HepG2 (cell line): Measurements from ENCODE around the gene PKD2L1. TPM values are rescaled to one million over a fixed set of nuclear protein-coding genes. Genes with fewer than 3 reads are reported as not detected.

ENCODE experiments used
- ATAD3A ChIP-seq: sonication (generic); formaldehyde crosslinking; IDR thresholded peaks from 2 replicates; pipeline ENCODE4 v1.4.0; 2020; ENCODE audit warnings: missing genetic modification reagents
- ATM ChIP-seq: fragments of 450-650 bp; IDR thresholded peaks from 2 replicates; pipeline ENCODE4 v1.7.1; 2017; ENCODE audit warnings: mild to moderate bottlenecking, borderline replicate concordance
- CHD2 ChIP-seq: IDR thresholded peaks from 2 replicates; pipeline ENCODE4 v1.6.1; 2011; ENCODE audit warnings: low read depth, low read length, improper control_type of control experiment
- FOSL2 ChIP-seq: sonication (generic); formaldehyde crosslinking; IDR thresholded peaks from 2 replicates; pipeline ENCODE4 v1.4.0; 2020; ENCODE audit warnings: missing genetic modification reagents
- FOXA3 ChIP-seq: IDR thresholded peaks from 2 replicates; pipeline ENCODE4 v1.6.1; 2016; ENCODE audit warnings: missing genetic modification reagents, missing compliant biosample characterization
- HNF4A ChIP-seq: sonication (generic); formaldehyde crosslinking; IDR thresholded peaks from 2 replicates; pipeline ENCODE4 v1.4.0; 2020; ENCODE audit warnings: missing genetic modification reagents
- HNRNPUL1 ChIP-seq: fragments of 200-400 bp; formaldehyde crosslinking; IDR thresholded peaks from 2 replicates; pipeline ENCODE4 v1.6.1; 2017; ENCODE audit warnings: low read depth, mild to moderate bottlenecking, low read length, moderate library complexity
- MAFF ChIP-seq: IDR thresholded peaks from 2 replicates; pipeline ENCODE4 v1.6.1; 2011; ENCODE audit warnings: low read depth, low read length, improper control_type of control experiment
- MXD4 ChIP-seq: IDR thresholded peaks from 2 replicates; pipeline ENCODE4 v1.6.1; 2016; ENCODE audit warnings: mild to moderate bottlenecking, missing biosample characterization, missing genetic modification reagents
- RXRB ChIP-seq: IDR thresholded peaks from 2 replicates; pipeline ENCODE4 v1.6.1; 2016; ENCODE audit warnings: borderline replicate concordance, missing genetic modification reagents, missing compliant biosample characterization
- TARDBP ChIP-seq: sonication (generic); formaldehyde crosslinking; IDR thresholded peaks from 2 replicates; pipeline ENCODE4 v1.8.0; 2022; ENCODE audit warnings: mild to moderate bottlenecking, missing genetic modification reagents
- TMF1 ChIP-seq: sonication (generic); formaldehyde crosslinking; IDR thresholded peaks from 2 replicates; pipeline ENCODE4 v1.8.1; 2022; ENCODE audit warnings: low read depth, missing genetic modification reagents
- TRAFD1 ChIP-seq: sonication (generic); formaldehyde crosslinking; IDR thresholded peaks from 2 replicates; pipeline ENCODE4 v1.5.1; 2020; ENCODE audit warnings: missing genetic modification reagents, mild to moderate bottlenecking, borderline replicate concordance
- ZFX ChIP-seq: sonication (generic); formaldehyde crosslinking; IDR thresholded peaks from 2 replicates; pipeline ENCODE4 v1.4.0; 2020; ENCODE audit warnings: mild to moderate bottlenecking, low read depth, missing genetic modification reagents, moderate library complexity
- ZFY ChIP-seq: sonication (generic); formaldehyde crosslinking; IDR thresholded peaks from 2 replicates; pipeline ENCODE4 v1.4.0; 2020; ENCODE audit warnings: missing genetic modification reagents
- ZNF275 ChIP-seq: sonication (generic); formaldehyde crosslinking; IDR thresholded peaks from 2 replicates; pipeline ENCODE4 v1.8.0; 2022; ENCODE audit warnings: missing genetic modification reagents, mild to moderate bottlenecking, inconsistent platforms, borderline replicate concordance
- ZNF350 ChIP-seq: sonication (generic); formaldehyde crosslinking; IDR thresholded peaks from 2 replicates; pipeline ENCODE4 v1.4.0; 2020; ENCODE audit warnings: mild to moderate bottlenecking, low read depth, missing genetic modification reagents, borderline replicate concordance
- ZNF414 ChIP-seq: sonication (generic); formaldehyde crosslinking; IDR thresholded peaks from 2 replicates; pipeline ENCODE4 v1.5.0; 2020; ENCODE audit warnings: missing genetic modification reagents
- ZNF44 ChIP-seq: sonication (generic); formaldehyde crosslinking; IDR thresholded peaks from 2 replicates; pipeline ENCODE4 v1.5.1; 2020; ENCODE audit warnings: mild to moderate bottlenecking, missing genetic modification reagents
- ZNF543 ChIP-seq: sonication (generic); formaldehyde crosslinking; IDR thresholded peaks from 2 replicates; pipeline ENCODE4 v1.4.0; 2020; ENCODE audit warnings: mild to moderate bottlenecking, missing genetic modification reagents
- ZNF850 ChIP-seq: sonication (generic); formaldehyde crosslinking; conservative IDR thresholded peaks from 2 replicates; pipeline ENCODE4 v1.9.0; 2021; ENCODE audit warnings: mild to moderate bottlenecking, missing genetic modification reagents
- polyA plus RNA-seq, 8 experiments: library from polyadenylated mRNA; depleted of rRNA in 3 of 8; stranded (reverse) in 7 of 8; unstranded in 1 of 8; fragments of >200 nt; fragmentation: Illumina TruSeq in 4 of 8; extraction: Trizol in 4 of 8; gene quantifications; 2 replicates each; pipeline versions ENCODE4 v1.2.1 to v1.2.3, GENCODE V29; 2011 to 2016; ENCODE audit warnings: low read depth in 4 of 8, missing spikeins in 1 of 8, mixed read lengths in 1 of 8; ENCODE audit not compliant: insufficient read depth in 1 of 8
- total RNA-seq, 5 experiments: library from RNA; depleted of rRNA; stranded (reverse); fragments of >200 nt; fragmentation: Illumina TruSeq; extraction: Trizol; gene quantifications; 2 replicates each; pipeline ENCODE4 v1.2.3, GENCODE V29; 2016; ENCODE audit warnings: low read depth in 1 of 5
- TF ChIP-seq, protein P1 (sequence below): sonication (generic); IDR thresholded peaks from 2 replicates; pipeline ENCODE4 v1.6.1; 2016; ENCODE audit warnings: low read depth, borderline replicate concordance
- TF ChIP-seq, protein P2 (sequence below): IDR thresholded peaks from 2 replicates; pipeline ENCODE4 v1.6.1; 2012; ENCODE audit warnings: inconsistent platforms
- TF ChIP-seq, protein P3 (sequence below): sonication (generic); formaldehyde crosslinking; IDR thresholded peaks from 2 replicates; pipeline ENCODE4 v1.5.0; 2020; ENCODE audit warnings: missing genetic modification reagents

The PKD2L1 gene
- total and polyA plus RNA-seq, 2 of the 13 experiments (the other 11 are each of a cell fraction or from before 2014, with no cell fraction given), result 0.07 to 0.15 TPM

DNA sequence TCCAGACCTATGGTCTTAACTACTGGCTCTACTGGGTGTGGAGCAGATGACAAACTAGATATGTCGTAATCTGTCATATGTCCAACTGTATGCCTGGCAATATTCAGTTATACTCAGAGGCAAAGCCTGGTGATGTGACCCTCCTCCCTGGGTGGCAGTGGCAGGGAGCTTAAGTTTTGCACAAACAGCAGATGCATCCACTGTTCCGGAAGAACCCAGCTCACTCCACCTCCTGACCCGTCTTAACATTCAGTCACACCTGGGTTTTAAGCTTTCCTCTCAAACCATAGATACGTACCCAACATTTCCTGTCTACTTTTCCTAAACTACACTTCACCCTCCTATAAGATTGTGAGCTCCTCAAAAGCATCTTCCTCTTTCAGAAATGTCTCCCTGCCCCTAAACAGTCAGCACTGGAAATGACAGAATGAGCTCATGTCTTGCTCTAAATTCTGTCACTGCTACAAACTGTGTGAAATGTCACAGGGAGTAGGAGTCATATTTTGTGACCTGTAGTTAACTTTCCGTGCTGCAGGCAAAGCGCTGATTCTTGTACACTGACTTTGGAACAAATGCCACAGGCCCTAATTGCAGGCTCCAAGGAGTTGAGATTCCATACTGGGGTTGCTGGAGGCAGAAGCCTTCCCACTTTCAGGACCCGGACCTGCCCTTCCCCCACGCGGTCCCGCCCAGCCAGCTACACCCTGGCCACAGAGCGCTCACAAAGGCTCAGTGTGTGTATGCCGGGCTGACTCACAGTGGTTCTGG is 40.9 kb upstream of the PKD2L1 start (continued):
- TF ChIP-seq TMF1 (CRISPR knock-in tag) (no peak), ATAD3A (CRISPR knock-in tag) (no peak), ZNF350 (CRISPR knock-in tag) (peak; percentile 69), FOSL2 (CRISPR knock-in tag) (peak; percentile 92), ATM (no peak), HNRNPUL1 (no peak), TARDBP (CRISPR knock-in tag) (peak; percentile 57; the same call in 1 of the 2 replicates), CHD2 (peak; percentile 75; the same call in 1 of the 2 replicates), ZNF44 (CRISPR knock-in tag) (no peak), ZNF414 (CRISPR knock-in tag) (0 out of 2 replicates have a peak, but pooled peaks have one; percentile 47), TRAFD1 (CRISPR knock-in tag) (no peak), MXD4 (peak; percentile 41; the same call in 1 of the 2 replicates), RXRB (CRISPR knock-in tag) (peak; percentile 89), MAFF (0 out of 2 replicates have a peak, but pooled peaks have one; percentile 1), ZFY (peak; percentile 71), ZNF275 (CRISPR knock-in tag) (0 out of 2 replicates have a peak, but pooled peaks have one; percentile 17), FOXA3 (CRISPR knock-in tag) (peak; percentile 64), ZNF850 (CRISPR knock-in tag) (no peak), ZNF543 (no peak), ZFX (CRISPR knock-in tag) (peak; percentile 87), HNF4A (CRISPR knock-in tag) (peak; percentile 58)
- TF ChIP-seq, protein P1, sequence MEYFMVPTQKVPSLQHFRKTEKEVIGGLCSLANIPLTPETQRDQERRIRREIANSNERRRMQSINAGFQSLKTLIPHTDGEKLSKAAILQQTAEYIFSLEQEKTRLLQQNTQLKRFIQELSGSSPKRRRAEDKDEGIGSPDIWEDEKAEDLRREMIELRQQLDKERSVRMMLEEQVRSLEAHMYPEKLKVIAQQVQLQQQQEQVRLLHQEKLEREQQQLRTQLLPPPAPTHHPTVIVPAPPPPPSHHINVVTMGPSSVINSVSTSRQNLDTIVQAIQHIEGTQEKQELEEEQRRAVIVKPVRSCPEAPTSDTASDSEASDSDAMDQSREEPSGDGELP, result peak; percentile 32; the same call in 1 of the 2 replicates
- TF ChIP-seq, protein P2, sequence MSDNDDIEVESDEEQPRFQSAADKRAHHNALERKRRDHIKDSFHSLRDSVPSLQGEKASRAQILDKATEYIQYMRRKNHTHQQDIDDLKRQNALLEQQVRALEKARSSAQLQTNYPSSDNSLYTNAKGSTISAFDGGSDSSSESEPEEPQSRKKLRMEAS, result peak; percentile 70
- TF ChIP-seq, protein P3, sequence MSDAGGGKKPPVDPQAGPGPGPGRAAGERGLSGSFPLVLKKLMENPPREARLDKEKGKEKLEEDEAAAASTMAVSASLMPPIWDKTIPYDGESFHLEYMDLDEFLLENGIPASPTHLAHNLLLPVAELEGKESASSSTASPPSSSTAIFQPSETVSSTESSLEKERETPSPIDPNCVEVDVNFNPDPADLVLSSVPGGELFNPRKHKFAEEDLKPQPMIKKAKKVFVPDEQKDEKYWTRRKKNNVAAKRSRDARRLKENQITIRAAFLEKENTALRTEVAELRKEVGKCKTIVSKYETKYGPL, result no peak
